ENCODE results near the gene CCL28.

The CCL28 gene

GRCh38 chr5:43335681-43336080 lies 76.5 kb downstream of the CCL28 start:
- no peak for DNase-seq (ENCODE audit: low read depth)
- TF ChIP-seq CTCF (conservative IDR thresholded peaks at IDR 0.05; ENCODE audit: low read length), result no peak
- no peak overlapping the region for H3K4me3 ChIP-seq (ENCODE audit: low read length)

GRCh38 chr5:43332401-43332800 lies 79.8 kb downstream of the CCL28 start:
- H3K4me3 ChIP-seq (ENCODE audit: low read length), result no peak overlapping the region
- no peak for TF ChIP-seq CTCF (conservative IDR thresholded peaks at IDR 0.05; ENCODE audit: low read length)
- DNase-seq (ENCODE audit: low read depth), result peak; percentile 4
